Measurements from ENCODE around the gene STAT5B.
A peak's percentile ranks its signal among the peaks of the same experiment; 100 is the strongest.

STAT5B gene

GRCh38 chr17:42284566-42284965 is 8.4 kb upstream of the STAT5B start:
- DNase-seq, result no peak

GRCh38 chr17:42284024-42284369 is 7.8 kb upstream of the STAT5B start:
- no peak for DNase-seq

- no peak for DNase-seq
These were observed 7.2 kb upstream of the STAT5B start for GRCh38 chr17:42283241-42284023.

GRCh38 chr17:42282478-42283080 is 6.4 kb upstream of the STAT5B start:
- DNase-seq, result no peak

- DNase-seq, result no peak
These were observed 5.4 kb upstream of the STAT5B start for GRCh38 chr17:42281571-42282096.

GRCh38 chr17:42279776-42280630 is 3.8 kb upstream of the STAT5B start:
- no peak for DNase-seq

GRCh38 chr17:42277342-42277712 is 1.1 kb upstream of the STAT5B start:
- DNase-seq, result no peak

GRCh38 chr17:42276609-42277341 is 584 bp upstream of the STAT5B start:
- peak; percentile 47 for DNase-seq

- DNase-seq, result peak; percentile 47
These were observed 448 bp downstream of the STAT5B start for GRCh38 chr17:42275527-42276358.

GRCh38 chr17:42274812-42275526 is 1.2 kb downstream of the STAT5B start:
- DNase-seq, result no peak

GRCh38 chr17:42274253-42274542 is 2.0 kb downstream of the STAT5B start:
- no peak for DNase-seq

- DNase-seq, result no peak
These were observed 2.5 kb downstream of the STAT5B start for GRCh38 chr17:42273474-42274252.

GRCh38 chr17:42272162-42272907 is 3.9 kb downstream of the STAT5B start:
- no peak for DNase-seq

- no peak for DNase-seq
These were observed 4.5 kb downstream of the STAT5B start for GRCh38 chr17:42271779-42272035.

- DNase-seq, result no peak
These were observed 5.0 kb downstream of the STAT5B start for GRCh38 chr17:42271006-42271778.

GRCh38 chr17:42270596-42270995 is 5.6 kb downstream of the STAT5B start:
- DNase-seq, result no peak

GRCh38 chr17:42270170-42270535 is 6.0 kb downstream of the STAT5B start:
- DNase-seq, result no peak

GRCh38 chr17:42268236-42268635 is 8.0 kb downstream of the STAT5B start:
- no peak for DNase-seq

Data from CD4-positive, alpha-beta T cell treated with Interleukin-17A for 4 hours (primary cell).